Fibroblast of pulmonary artery (primary cell): ENCODE data around the gene PTPN6.
"Not testable (repeated sequence)": the region's sequence is repeated elsewhere in the genome, so short reads cannot be mapped to it uniquely, and the experiment has no call there.

Experiments
- DNase-seq: peaks from one replicate; pipeline ENCODE4 v3.0.0-alpha.2; 2010; ENCODE audit warnings: low read depth
- H3K4me3 ChIP-seq: replicated peaks from 2 replicates; pipeline ENCODE4 v1.5.1; 2011; ENCODE audit warnings: low read depth, mild to moderate bottlenecking, control low read depth, low read length, moderate library complexity
- TF ChIP-seq, protein P1 (sequence below): IDR thresholded peaks from 2 replicates; pipeline ENCODE4 v1.5.1; 2011; ENCODE audit warnings: mild to moderate bottlenecking, control low read depth, low read length, inconsistent platforms; ENCODE audit errors: missing control alignments

Gene PTPN6

DNA sequence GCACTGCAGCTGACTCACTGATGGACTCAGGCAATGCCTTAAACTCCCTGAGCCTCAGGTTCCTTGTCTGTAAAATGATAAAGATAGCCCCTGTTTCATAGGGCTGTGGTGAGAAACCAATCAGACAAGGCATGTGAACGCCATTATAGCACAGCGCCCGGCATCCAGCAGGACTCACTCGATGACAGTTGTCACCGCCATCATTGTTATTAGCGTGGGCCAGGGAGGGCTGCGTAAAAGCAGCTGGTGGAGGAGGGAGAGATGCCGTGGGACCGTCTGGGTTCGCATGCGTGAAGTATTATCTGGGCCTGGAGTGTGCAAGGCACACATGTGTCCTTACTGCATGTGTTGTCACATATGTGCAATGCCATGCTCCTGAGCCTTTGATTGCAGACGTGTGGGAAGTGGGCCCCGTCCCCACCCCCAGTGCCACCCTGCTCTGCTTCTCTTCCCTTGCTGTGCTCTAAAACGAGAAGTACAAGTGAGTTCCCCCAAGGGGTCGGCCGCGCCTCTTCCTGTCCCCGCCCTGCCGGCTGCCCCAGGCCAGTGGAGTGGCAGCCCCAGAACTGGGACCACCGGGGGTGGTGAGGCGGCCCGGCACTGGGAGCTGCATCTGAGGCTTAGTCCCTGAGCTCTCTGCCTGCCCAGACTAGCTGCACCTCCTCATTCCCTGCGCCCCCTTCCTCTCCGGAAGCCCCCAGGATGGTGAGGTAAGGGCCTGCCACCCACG is at the start of gene PTPN6:
TSS of gene PTPN6 (plus strand) at position 546 of the 730 bp plus-strand sequence. CDS start at position 703, 157 bp downstream.
- TF ChIP-seq, protein P1, sequence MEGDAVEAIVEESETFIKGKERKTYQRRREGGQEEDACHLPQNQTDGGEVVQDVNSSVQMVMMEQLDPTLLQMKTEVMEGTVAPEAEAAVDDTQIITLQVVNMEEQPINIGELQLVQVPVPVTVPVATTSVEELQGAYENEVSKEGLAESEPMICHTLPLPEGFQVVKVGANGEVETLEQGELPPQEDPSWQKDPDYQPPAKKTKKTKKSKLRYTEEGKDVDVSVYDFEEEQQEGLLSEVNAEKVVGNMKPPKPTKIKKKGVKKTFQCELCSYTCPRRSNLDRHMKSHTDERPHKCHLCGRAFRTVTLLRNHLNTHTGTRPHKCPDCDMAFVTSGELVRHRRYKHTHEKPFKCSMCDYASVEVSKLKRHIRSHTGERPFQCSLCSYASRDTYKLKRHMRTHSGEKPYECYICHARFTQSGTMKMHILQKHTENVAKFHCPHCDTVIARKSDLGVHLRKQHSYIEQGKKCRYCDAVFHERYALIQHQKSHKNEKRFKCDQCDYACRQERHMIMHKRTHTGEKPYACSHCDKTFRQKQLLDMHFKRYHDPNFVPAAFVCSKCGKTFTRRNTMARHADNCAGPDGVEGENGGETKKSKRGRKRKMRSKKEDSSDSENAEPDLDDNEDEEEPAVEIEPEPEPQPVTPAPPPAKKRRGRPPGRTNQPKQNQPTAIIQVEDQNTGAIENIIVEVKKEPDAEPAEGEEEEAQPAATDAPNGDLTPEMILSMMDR: no peak
- no peak within 1 kb of the TSS for H3K4me3 ChIP-seq
- no peak for DNase-seq

DNA sequence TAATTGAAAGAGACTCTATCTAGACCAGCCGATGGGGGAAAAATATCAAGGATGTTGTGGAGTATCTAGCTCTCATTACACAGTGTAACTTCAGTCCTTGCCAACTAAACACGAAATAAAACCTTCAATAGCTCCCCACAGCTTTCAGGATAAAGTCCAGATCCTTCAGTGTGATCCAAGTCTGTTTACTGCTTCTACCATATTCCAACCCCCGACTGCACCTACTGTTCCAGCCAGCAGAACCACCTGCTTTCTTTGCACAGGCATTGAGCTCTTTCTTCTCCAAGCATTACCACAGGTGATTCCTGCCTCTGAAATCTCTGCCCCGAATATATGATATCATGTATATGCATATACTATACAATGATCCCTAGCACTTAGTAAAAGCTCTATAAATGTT is 48.7 kb upstream of the PTPN6 start:
- no peak for DNase-seq

GRCh38 chr12:6903722-6904121 is 47.4 kb upstream of the PTPN6 start:
- no peak for DNase-seq
- H3K4me3 ChIP-seq: no peak overlapping the region
- TF ChIP-seq, protein P1: no peak

More for the DNA sequence above, 48.7 kb upstream of the PTPN6 start:
- TF ChIP-seq, protein P1: no peak
- H3K4me3 ChIP-seq: no peak overlapping the region

GRCh38 chr12:6904280-6905276 is 46.6 kb upstream of the PTPN6 start, which contains the start of gene LRRC23:
Gene LRRC23 (plus strand): TSS chr12:6904822. CDS start chr12:6905634, 812 bp downstream.
- peak within 1 kb of the TSS; percentile 81 for H3K4me3 ChIP-seq
- TF ChIP-seq, protein P1: no peak
- peak; percentile 95 for DNase-seq

- TF ChIP-seq, protein P1: no peak
- DNase-seq: no peak
- peak overlapping the region; percentile 81 for H3K4me3 ChIP-seq
These were observed 45.6 kb upstream of the PTPN6 start for GRCh38 chr12:6905414-6906040.

GRCh38 chr12:6908141-6908540 is 43.0 kb upstream of the PTPN6 start:
- not testable (repeated sequence) for H3K4me3 ChIP-seq, DNase-seq
